ENCODE data around the gene ANKRD35. TPM values are rescaled to one million over a fixed set of nuclear protein-coding genes. Genes with fewer than 3 reads are reported as not detected.

The ANKRD35 gene, protein sequence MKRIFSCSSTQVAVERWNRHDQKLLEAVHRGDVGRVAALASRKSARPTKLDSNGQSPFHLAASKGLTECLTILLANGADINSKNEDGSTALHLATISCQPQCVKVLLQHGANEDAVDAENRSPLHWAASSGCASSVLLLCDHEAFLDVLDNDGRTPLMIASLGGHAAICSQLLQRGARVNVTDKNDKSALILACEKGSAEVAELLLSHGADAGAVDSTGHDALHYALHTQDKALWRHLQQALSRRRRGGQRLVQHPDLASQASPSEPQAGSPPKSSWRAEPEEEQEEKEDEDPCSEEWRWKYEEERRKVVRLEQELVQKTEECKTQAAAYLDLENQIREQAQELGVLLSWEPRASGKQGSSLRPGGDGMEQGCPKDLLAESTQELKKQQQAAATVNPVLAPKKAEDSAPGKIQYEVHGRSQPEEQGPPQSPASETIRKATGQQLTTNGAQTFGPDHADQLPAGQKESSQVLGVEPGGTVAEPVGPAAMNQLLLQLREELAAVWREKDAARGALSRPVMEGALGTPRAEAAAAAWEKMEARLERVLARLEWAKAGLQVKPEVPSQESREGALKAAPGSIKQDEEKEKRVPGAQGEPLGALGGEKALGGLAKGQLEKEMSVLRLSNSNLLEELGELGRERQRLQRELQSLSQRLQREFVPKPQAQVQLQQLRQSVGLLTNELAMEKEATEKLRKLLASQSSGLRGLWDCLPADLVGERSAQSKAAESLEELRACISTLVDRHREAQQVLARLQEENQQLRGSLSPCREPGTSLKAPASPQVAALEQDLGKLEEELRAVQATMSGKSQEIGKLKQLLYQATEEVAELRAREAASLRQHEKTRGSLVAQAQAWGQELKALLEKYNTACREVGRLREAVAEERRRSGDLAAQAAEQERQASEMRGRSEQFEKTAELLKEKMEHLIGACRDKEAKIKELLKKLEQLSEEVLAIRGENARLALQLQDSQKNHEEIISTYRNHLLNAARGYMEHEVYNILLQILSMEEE
- total RNA-seq: 1.0 and 1.3 TPM in 2 replicates

GRCh38 chr1:145885738-145886287 lies at the start of gene ANKRD35:
Gene ANKRD35 (minus strand): TSS chr1:145885866. CDS start chr1:145885758, 108 bp downstream.

GRCh38 chr1:145927063-145927886 lies 41.6 kb upstream of the ANKRD35 start, which contains the start of gene RBM8A:
Gene RBM8A (minus strand): TSS chr1:145927484. CDS start chr1:145927426, 58 bp downstream.

GRCh38 chr1:145918144-145918991 lies 32.7 kb upstream of the ANKRD35 start, which contains the start of gene PEX11B:
Gene PEX11B (minus strand): TSS chr1:145918717. CDS start chr1:145918688, 29 bp downstream.

GRCh38 chr1:145858901-145859490 lies 26.7 kb downstream of the ANKRD35 start, which contains the start of gene PIAS3:
Gene PIAS3 (minus strand): TSS chr1:145859081. CDS start chr1:145858990, 91 bp downstream.

DNA sequence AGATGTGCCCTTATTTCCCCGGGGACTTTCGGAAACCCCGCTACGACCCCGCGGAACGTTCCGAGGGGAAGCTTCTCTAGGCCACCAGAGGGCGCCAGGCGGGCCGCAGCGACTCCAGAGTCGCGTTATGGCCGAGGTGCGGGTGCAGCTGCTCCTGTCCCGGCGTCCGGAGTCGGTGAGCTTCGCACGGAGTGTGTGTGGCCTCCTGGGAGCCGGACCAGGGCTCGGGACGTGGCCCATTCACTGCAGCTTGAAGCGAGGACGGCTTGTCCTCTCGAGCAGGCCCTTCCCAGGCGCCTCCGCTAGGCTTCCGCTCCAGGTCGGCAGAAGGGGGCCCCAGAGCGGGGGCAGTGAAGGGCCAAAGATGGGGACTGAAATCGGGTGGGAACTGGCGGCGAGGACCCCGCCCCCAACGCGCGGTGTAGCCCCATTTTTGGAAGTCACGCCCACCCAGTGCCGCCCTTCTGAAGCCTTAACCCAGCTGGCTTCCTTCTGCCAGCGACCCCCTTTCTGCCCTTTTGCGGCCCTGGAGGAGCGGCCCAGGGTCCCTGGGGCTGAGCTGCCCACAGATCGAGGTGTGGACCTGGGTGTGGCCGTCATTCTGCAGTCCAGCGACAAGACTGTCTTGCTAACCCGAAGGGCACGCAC lies 40.0 kb downstream of the ANKRD35 start, which contains the start of gene NUDT17:
TSS of gene NUDT17 (plus strand) at position 117 of the 648 bp plus-strand sequence. CDS start at position 128, 11 bp downstream.

DNA sequence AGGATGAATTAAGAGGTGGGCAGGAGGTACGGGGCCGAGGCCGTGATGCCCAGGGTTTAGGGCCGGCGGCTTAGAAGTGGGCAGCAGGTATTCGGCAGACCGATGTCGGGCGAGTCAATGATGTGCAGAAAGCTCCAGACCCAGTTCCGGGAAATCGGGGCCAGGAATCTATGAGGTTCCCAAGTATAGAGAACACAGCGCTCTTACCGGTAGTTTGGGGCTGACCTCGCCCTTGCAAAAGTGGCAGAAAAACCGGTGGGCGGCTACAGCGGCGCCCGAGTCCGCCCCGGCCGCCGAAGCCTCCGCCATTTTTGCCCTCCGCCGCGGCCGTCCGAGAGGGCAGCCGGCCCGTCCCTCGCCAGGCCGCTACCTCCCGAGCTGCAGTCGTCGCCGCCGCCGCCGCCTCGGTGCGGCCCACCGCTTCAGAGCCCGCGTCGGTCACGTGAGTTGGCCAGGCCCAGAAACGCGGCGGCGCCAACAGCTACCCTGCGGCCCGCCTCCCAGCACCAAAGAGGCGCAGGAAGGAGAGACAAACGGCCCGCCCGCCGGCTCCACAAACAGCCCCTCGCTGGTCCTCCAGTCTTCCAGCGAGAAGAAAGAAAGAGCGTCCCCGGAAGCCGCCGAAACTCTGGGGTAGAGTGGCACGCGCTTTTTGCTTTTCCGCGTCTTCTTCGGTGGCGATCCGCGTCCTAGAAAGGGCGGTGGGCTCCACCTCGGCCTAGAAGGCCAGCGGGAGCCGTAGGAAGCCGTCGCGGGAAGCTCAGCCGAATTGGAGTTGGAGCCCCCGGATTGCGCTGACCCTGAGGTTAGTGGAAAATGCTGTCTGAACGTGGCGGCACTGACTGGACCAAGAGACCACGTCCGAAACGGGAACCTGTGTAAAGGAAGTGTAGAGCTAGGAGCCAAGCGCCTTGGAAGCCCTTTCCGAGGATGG lies 61.8 kb downstream of the ANKRD35 start, which contains the start of the genes POLR3C and RNF115:
TSS of gene POLR3C (plus strand) at position 636 of the 934 bp plus-strand sequence. CDS start 1,577 bp downstream, outside the sequence.
TSS of gene RNF115 (minus strand) at position 531 of the 934 bp plus-strand sequence. CDS start at position 309, 222 bp downstream.

Other genes with a start within 250 kb of the ANKRD35 start
- not detected in 2 replicates for gene PDZK1, start 178.5 kb downstream of the ANKRD35 start, total RNA-seq
- gene CD160, start 166.4 kb downstream of the ANKRD35 start, total RNA-seq: not detected in 2 replicates
- gene RNF115, start 61.8 kb downstream of the ANKRD35 start, total RNA-seq: 15.6 and 16.7 TPM in 2 replicates
- gene POLR3C, start 61.7 kb downstream of the ANKRD35 start, total RNA-seq: 31.8 and 33.6 TPM in 2 replicates
- 4.1 and 5.9 TPM in 2 replicates for gene NUDT17, start 40.2 kb downstream of the ANKRD35 start, total RNA-seq
- gene PIAS3, start 26.8 kb downstream of the ANKRD35 start, total RNA-seq: 19.3 and 21.2 TPM in 2 replicates
- 10.0 and 10.2 TPM in 2 replicates for gene ITGA10, start 24.2 kb upstream of the ANKRD35 start, total RNA-seq
- 22.0 and 24.6 TPM in 2 replicates for gene PEX11B, start 32.9 kb upstream of the ANKRD35 start, total RNA-seq
- 198 and 213 TPM in 2 replicates for gene RBM8A, start 41.6 kb upstream of the ANKRD35 start, total RNA-seq
- 41.1 and 45.0 TPM in 2 replicates for gene LIX1L, start 72.2 kb upstream of the ANKRD35 start, total RNA-seq
- gene ANKRD34A, start 78.7 kb upstream of the ANKRD35 start, total RNA-seq: 0.05 and 0.07 TPM in 2 replicates
- gene POLR3GL, start 78.8 kb upstream of the ANKRD35 start, total RNA-seq: 15.9 and 20.9 TPM in 2 replicates
- 29.6 and 30.1 TPM in 2 replicates for gene TXNIP, start 110.7 kb upstream of the ANKRD35 start, total RNA-seq
- gene HJV, start 135.9 kb upstream of the ANKRD35 start, total RNA-seq: not detected in 2 replicates